Gastroesophageal sphincter (tissue), 4 donors: ENCODE measurements around the gene ERCC2. TPM values are rescaled to one million over a fixed set of nuclear protein-coding genes. Genes with fewer than 3 reads are reported as not detected.

ENCODE experiments used
- ATAC-seq: fragments of 150-250 bp; one replicate; pipeline ENCODE4 v1.9.1; 2016; ENCODE audit warnings: mild to moderate bottlenecking, moderate library complexity
- H3K27ac ChIP-seq, 4 donors: fragments of 200-600 bp; sonication (generic) in 3 of 4; 1 replicate in 3 of 4; 2 replicates in 1 of 4; pipeline ENCODE4 v1.5.1; 2016 to 2019
- H3K27me3 ChIP-seq: fragments of 200-600 bp; sonication (generic); one replicate; pipeline ENCODE4 v1.5.1; 2019
- H3K36me3 ChIP-seq, 2 donors: fragments of 200-600 bp; sonication (generic); one replicate each; pipeline ENCODE4 v1.5.1; 2019; ENCODE audit warnings: control low read depth in 1 of 2
- H3K4me1 ChIP-seq, 3 donors: fragments of 200-600 bp; sonication (generic); 1 replicate in 2 of 3; 2 replicates in 1 of 3; pipeline ENCODE4 v1.5.1; 2016 to 2019; ENCODE audit warnings: control low read depth in 2 of 3
- H3K4me3 ChIP-seq, 2 donors: fragments of 200-600 bp; sonication (generic); one replicate each; pipeline ENCODE4 v1.5.1; 2019; ENCODE audit warnings: mild to moderate bottlenecking in 1 of 2, moderate library complexity in 1 of 2
- H3K9me3 ChIP-seq, 3 donors: fragments of 200-600 bp; sonication (generic); one replicate each; pipeline ENCODE4 v1.5.1; 2017 to 2019; ENCODE audit warnings: control low read depth in 2 of 3
- CTCF ChIP-seq, 4 experiments: fragments of 200-600 bp in 2 of 4; fragments of 450-650 bp in 2 of 4; sonication (generic) in 1 of 4; IDR thresholded peaks; one replicate each; pipeline ENCODE4 v1.5.1; 2017 to 2019; ENCODE audit warnings: antibody characterized with exemption in 4 of 4, mild to moderate bottlenecking in 2 of 4, moderate library complexity in 2 of 4
- EP300 ChIP-seq: sonication (generic); formaldehyde crosslinking; IDR thresholded peaks from one replicate; pipeline ENCODE4 v1.6.1; 2017; ENCODE audit warnings: antibody characterized with exemption, mild to moderate bottlenecking
- POLR2A ChIP-seq, 2 donors: fragments of 450-650 bp; IDR thresholded peaks; one replicate each; pipeline ENCODE4 v1.6.1; 2017; ENCODE audit warnings: antibody characterized with exemption in 2 of 2, mild to moderate bottlenecking in 2 of 2, moderate library complexity in 1 of 2
- POLR2AphosphoS5 ChIP-seq: sonication (generic); formaldehyde crosslinking; IDR thresholded peaks from one replicate; pipeline ENCODE4 v1.6.1; 2017; ENCODE audit warnings: antibody characterized with exemption
- WGBS, 2 donors: methylation state at CpG; one replicate each; pipeline ENCODE4 v1.1.5; 2018; ENCODE audit warnings: low coverage in 1 of 2; 5-methylcytosine and 5-hydroxymethylcytosine counted together
- total RNA-seq, 4 donors: library from RNA; depleted of rRNA; stranded (reverse); fragments of >200 nt; gene quantifications; one replicate each; pipeline ENCODE4 v1.1.0, GENCODE V29; 2016

The ERCC2 gene
- 10 to 100 TPM in 3 of 4 donors, 1 to 10 TPM in 1; 7.1 to 18.8 (median 12.5) TPM for total RNA-seq

GRCh38 chr19:45370410-45371204, at the start of gene ERCC2:
TSS of gene ERCC2 (minus strand) at chr19:45370573. CDS start at chr19:45370540, 33 bp downstream.
- H3K4me3 ChIP-seq, result peak within 1 kb of the TSS; percentile 82 to 89
- H3K36me3 ChIP-seq, result no peaks in the 10 kb centered on the region
- H3K4me1 ChIP-seq, result peaks cover 0 to 22% (median 3%) of the 10 kb centered on the region in 3 donors
- 5 to 16% methylated on average over 11 to 16 of the region's 55 CpGs for WGBS, 2 donors
- H3K9me3 ChIP-seq, result no peaks in the 10 kb centered on the region
- H3K27me3 ChIP-seq, result no peaks in the 10 kb centered on the region
- peak within 1 kb of the TSS; percentile 47 to 84 (median 80) for H3K27ac ChIP-seq
- TF ChIP-seq EP300, result no peak
- TF ChIP-seq POLR2AphosphoS5, result no peak
- no peak for TF ChIP-seq POLR2A (IDR thresholded peaks at IDR 0.05)
- TF ChIP-seq CTCF (IDR thresholded peaks at IDR 0.05), result no peak
- peak; percentile 100 for ATAC-seq

GRCh38 chr19:45419895-45420294, 49.5 kb upstream of the ERCC2 start:
- no peak overlapping the region for H3K27ac ChIP-seq
- TF ChIP-seq EP300 (no peak), POLR2AphosphoS5 (no peak), CTCF (IDR thresholded peaks at IDR 0.05) (no peak), POLR2A (IDR thresholded peaks at IDR 0.05) (no peak)
- peaks cover 0 to 33% (median 12%) of the 10 kb centered on the region in 3 donors for H3K4me1 ChIP-seq
- H3K27me3 ChIP-seq, result no peaks in the 10 kb centered on the region
- no peaks in the 10 kb centered on the region for H3K9me3 ChIP-seq
- no CpG with 5 or more reads among the region's 3 CpGs for WGBS, 2 donors
- peaks cover 0 to 72% of the 10 kb centered on the region in 2 donors for H3K36me3 ChIP-seq
- no peak for ATAC-seq
- H3K4me3 ChIP-seq, result no peak overlapping the region

GRCh38 chr19:45419396-45419795, 49.0 kb upstream of the ERCC2 start:
- Histone ChIP-seq H3K27ac (no peak overlapping the region), H3K4me1 (peaks cover 0 to 28% (median 9%) of the 10 kb centered on the region in 3 donors), H3K4me3 (no peak overlapping the region), H3K27me3 (no peaks in the 10 kb centered on the region), H3K9me3 (no peaks in the 10 kb centered on the region), H3K36me3 (peaks cover 0 to 77% of the 10 kb centered on the region in 2 donors)
- TF ChIP-seq POLR2AphosphoS5 (no peak), EP300 (no peak), POLR2A (IDR thresholded peaks at IDR 0.05) (no peak), CTCF (IDR thresholded peaks at IDR 0.05) (no peak)
- WGBS, 2 donors, result no CpG with 5 or more reads among the region's 4 CpGs
- ATAC-seq, result no peak

- no peak for ATAC-seq
- no peaks in the 10 kb centered on the region for H3K27me3 ChIP-seq
- TF ChIP-seq EP300 (no peak), POLR2AphosphoS5 (no peak), POLR2A (IDR thresholded peaks at IDR 0.05) (no peak), CTCF (IDR thresholded peaks at IDR 0.05) (no peak)
- no peak overlapping the region for H3K4me3 ChIP-seq
- WGBS, 2 donors, result 62 to 85% methylated on average over 4 to 6 of the region's 9 CpGs
- peaks cover 0 to 83% of the 10 kb centered on the region in 2 donors for H3K36me3 ChIP-seq
- peaks cover 0 to 22% (median 4%) of the 10 kb centered on the region in 3 donors for H3K4me1 ChIP-seq
- H3K9me3 ChIP-seq, result no peaks in the 10 kb centered on the region
- H3K27ac ChIP-seq, result no peak overlapping the region
Observed at GRCh38 chr19:45418802-45419201, 48.4 kb upstream of the ERCC2 start.

- ATAC-seq, result no peak
- Histone ChIP-seq H3K9me3 (no peaks in the 10 kb centered on the region), H3K27me3 (no peaks in the 10 kb centered on the region), H3K36me3 (peaks cover 0 to 99% of the 10 kb centered on the region in 2 donors), H3K27ac (no peak overlapping the region), H3K4me1 (peaks cover 0 to 9% (median 0%) of the 10 kb centered on the region in 3 donors), H3K4me3 (no peak overlapping the region)
- WGBS, 2 donors, result 0 to 90% methylated on average over 1 to 3 of the region's 4 CpGs
- TF ChIP-seq EP300, result no peak
- no peak for TF ChIP-seq POLR2AphosphoS5
- TF ChIP-seq CTCF (IDR thresholded peaks at IDR 0.05), result no peak
- TF ChIP-seq POLR2A (IDR thresholded peaks at IDR 0.05), result no peak
Observed at GRCh38 chr19:45417151-45417550, 46.8 kb upstream of the ERCC2 start.
